ENCODE measurements around the gene MCEE.

DNA sequence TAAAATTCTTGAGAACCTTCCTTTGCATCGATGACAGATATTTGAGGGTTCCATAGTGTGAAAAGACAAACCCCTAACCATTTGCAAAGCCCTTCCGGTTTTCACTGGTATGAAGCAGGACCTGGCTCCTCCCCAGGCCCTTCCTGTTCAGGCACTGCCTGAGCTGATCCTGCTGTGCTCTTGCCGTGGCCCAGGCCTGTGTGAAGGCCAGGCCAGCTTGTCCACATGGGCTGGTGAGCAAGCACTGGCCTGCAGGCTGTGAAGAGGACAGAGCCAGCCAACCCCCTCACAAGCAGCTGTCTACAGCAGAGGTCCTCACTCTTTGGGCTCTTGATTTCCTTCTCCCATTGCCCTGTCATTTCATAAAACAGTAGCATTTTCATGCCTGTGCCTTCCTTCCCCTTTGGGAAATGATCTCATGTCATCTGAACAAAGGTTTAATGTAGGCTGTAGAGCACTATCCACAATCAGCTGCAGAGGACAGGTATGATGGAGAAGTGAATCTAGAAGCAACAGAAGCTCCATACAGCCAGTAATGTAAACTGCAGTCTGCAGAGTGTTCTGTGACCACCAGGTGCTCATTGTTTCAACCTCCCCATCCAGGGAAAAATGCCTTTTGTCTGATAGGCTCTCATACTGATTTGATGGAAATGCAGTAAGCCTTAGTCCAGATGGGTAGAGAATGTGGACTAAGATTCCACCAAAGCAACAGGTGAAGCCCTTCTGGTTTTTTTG is 20.2 kb upstream of the MCEE start:
- TF ChIP-seq, protein P1, sequence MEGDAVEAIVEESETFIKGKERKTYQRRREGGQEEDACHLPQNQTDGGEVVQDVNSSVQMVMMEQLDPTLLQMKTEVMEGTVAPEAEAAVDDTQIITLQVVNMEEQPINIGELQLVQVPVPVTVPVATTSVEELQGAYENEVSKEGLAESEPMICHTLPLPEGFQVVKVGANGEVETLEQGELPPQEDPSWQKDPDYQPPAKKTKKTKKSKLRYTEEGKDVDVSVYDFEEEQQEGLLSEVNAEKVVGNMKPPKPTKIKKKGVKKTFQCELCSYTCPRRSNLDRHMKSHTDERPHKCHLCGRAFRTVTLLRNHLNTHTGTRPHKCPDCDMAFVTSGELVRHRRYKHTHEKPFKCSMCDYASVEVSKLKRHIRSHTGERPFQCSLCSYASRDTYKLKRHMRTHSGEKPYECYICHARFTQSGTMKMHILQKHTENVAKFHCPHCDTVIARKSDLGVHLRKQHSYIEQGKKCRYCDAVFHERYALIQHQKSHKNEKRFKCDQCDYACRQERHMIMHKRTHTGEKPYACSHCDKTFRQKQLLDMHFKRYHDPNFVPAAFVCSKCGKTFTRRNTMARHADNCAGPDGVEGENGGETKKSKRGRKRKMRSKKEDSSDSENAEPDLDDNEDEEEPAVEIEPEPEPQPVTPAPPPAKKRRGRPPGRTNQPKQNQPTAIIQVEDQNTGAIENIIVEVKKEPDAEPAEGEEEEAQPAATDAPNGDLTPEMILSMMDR (IDR thresholded peaks at IDR 0.05) = no peak
- TF ChIP-seq POLR2AphosphoS5 (IDR thresholded peaks at IDR 0.05) = no peak
